Esophagus muscularis mucosa (tissue), 3 donors: ENCODE results near the gene MEIS2.

ENCODE experiments used
- POLR2AphosphoS5 ChIP-seq, 2 donors: sonication (generic); formaldehyde crosslinking; IDR thresholded peaks; one replicate each; pipeline ENCODE4 v1.6.1; 2017; ENCODE audit warnings: antibody characterized with exemption in 2 of 2
- TF ChIP-seq, protein P1 (sequence below), 3 experiments: fragments of 200-600 bp in 2 of 3; fragments of 450-650 bp in 1 of 3; sonication (generic) in 2 of 3; IDR thresholded peaks; one replicate each; pipeline ENCODE4 v1.5.1; 2017 to 2019; ENCODE audit warnings: antibody characterized with exemption in 3 of 3, mild to moderate bottlenecking in 2 of 3, moderate library complexity in 1 of 3

DNA sequence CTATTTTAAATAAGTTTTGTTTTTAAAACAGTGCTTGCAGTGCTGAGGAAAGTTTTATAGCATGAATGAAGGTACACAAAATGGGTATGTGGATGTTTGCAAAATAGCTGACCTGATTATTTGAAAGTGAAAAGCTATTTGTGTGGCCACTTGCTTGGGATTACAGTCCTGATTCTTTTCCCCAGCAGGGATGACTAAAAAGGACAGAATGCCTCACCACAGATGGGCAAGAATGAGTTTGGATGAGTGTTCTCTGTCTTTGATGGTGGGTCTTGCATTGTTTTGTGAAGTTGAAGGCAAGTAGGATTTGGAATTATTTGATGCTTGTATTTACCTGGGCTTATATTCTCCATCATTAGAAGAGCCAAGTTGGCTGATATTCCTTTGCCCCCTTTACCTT is 48.8 kb upstream of the MEIS2 start:
- TF ChIP-seq, protein P1, sequence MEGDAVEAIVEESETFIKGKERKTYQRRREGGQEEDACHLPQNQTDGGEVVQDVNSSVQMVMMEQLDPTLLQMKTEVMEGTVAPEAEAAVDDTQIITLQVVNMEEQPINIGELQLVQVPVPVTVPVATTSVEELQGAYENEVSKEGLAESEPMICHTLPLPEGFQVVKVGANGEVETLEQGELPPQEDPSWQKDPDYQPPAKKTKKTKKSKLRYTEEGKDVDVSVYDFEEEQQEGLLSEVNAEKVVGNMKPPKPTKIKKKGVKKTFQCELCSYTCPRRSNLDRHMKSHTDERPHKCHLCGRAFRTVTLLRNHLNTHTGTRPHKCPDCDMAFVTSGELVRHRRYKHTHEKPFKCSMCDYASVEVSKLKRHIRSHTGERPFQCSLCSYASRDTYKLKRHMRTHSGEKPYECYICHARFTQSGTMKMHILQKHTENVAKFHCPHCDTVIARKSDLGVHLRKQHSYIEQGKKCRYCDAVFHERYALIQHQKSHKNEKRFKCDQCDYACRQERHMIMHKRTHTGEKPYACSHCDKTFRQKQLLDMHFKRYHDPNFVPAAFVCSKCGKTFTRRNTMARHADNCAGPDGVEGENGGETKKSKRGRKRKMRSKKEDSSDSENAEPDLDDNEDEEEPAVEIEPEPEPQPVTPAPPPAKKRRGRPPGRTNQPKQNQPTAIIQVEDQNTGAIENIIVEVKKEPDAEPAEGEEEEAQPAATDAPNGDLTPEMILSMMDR (IDR thresholded peaks at IDR 0.05), result no peak
- no peak for TF ChIP-seq POLR2AphosphoS5 (IDR thresholded peaks at IDR 0.05)
